Right hindlimb (tissue), 1 donor: ENCODE measurements around the gene ISYNA1.
A peak's percentile ranks its signal among the peaks of the same experiment; 100 is the strongest.

ENCODE experiments used
- DNase-seq: peaks from one replicate; pipeline ENCODE4 v3.0.0-alpha.2; 2018

The ISYNA1 gene

DNA sequence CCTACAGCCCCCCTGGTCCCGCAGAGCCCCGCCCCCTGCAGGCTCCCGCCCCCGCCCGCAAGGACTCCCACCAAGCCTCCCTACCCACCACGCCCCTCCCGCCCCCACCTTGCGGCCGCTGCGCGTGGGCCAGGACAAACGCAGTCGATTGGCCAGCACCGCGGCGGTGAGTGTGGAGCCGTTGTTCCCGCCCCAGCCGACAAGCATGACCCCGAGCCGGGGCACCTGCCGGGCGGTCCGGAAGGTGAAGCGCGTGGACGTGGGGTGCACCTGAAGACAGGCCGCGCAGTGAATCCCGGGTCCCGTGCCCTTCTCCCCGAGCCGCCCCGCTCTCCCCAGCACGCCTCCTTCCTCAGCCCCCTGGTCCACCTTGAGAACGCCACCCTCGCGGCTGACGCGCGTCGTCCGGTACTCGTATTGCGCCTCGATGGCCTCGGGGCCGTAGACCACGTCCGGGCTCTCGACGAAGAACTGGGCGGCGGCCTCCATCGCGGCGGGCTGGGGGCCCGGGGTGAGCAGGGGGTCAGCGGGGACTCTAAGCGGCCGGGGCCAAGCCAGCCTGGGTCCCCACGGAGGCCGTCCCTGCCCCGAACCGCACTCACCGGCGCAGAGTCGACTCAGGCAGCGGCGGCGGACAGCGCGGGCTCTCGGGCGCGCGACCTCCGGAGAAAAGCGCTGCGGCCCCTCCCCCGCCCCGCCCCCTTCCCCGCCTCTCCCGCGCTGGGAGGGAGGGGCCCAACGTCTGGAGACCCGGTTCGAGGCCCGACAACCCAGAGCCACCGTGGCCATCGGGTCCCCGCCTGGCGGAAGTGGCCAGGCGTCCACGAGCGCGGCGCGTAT is at the start of gene ISYNA1:
TSS of gene ISYNA1 (minus strand) at position 643 of the 840 bp plus-strand sequence. CDS start at position 489, 154 bp downstream.
- DNase-seq, result peak; percentile 76

GRCh38 chr19:18486746-18487145 is 48.8 kb upstream of the ISYNA1 start:
- DNase-seq, result no peak

GRCh38 chr19:18484992-18485391 is 47.1 kb upstream of the ISYNA1 start:
- no peak for DNase-seq

DNA sequence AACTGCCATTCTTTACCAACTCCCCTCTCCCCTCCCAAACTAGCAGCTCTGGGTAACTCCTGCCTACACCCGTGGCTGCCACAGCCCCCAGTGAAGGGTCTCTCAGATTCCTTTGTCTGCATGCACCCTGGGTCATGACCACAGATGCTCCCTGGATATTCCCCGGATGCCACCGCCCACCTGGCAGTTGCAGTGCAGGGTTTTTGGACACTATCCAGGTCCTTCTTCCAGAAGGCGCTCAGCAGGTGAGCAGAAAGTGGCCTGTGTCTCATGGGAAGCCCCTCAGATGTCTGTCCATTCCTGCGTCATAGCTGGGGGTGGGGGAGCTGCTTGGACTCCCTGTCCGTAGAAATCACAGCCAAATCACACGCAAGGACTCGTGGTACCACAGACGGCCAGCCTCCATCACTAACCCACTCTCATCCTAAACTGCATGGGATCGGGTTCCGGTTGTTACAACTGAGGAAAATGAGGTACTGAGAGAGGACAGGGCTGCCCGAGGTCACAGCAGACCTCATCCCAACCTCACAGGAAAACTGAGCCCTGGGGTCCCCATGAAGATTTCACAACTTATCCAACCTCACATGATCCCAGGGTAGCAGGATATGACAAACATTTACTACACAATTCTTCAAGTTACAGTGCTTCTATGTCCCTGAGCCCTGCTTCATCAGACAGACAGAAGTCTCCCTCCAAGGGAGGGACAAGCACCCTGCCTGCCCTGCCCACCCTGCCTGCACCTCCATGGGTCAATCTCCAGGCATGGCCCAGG is 45.4 kb upstream of the ISYNA1 start:
- DNase-seq, result no peak

DNA sequence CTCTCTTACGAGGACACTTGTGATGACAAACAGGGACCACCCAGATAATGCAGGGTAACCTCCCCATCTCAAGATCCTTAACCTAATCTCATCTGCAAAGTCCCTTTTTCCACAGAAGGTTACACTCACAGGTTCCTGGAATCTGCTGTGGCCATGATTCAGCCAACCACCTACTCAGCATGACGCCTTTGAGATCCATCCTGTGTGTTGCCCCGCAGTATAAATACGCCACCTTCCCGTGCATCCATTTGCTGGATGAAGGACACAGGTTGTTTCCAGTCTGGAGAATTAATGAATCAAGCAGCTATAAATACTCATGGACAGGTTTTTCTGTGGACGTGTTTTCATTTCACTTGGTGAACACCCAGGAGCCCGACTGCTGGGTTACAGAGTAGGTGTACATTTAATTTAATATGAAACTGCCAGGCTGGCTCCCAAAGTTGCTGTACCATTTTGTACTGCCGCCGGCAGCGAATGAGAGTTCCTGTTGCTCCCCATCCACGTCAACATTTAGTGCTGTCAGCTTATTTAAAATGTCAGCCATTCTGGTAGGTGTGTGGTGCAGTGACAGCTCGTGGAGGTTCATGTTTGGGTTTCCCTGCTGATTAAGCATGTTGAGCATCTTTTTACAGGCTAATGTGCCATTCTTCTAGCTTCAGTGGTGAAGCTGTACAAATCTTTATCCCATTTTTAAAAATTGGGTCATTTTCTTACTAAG is 43.7 kb upstream of the ISYNA1 start:
- no peak for DNase-seq

- DNase-seq, result no peak
Observed at GRCh38 chr19:18480006-18480691, 42.2 kb upstream of the ISYNA1 start.

GRCh38 chr19:18478545-18479311 is 40.8 kb upstream of the ISYNA1 start:
- DNase-seq, result peak; percentile 64

GRCh38 chr19:18477974-18478373 is 40.0 kb upstream of the ISYNA1 start:
- DNase-seq, result no peak

DNA sequence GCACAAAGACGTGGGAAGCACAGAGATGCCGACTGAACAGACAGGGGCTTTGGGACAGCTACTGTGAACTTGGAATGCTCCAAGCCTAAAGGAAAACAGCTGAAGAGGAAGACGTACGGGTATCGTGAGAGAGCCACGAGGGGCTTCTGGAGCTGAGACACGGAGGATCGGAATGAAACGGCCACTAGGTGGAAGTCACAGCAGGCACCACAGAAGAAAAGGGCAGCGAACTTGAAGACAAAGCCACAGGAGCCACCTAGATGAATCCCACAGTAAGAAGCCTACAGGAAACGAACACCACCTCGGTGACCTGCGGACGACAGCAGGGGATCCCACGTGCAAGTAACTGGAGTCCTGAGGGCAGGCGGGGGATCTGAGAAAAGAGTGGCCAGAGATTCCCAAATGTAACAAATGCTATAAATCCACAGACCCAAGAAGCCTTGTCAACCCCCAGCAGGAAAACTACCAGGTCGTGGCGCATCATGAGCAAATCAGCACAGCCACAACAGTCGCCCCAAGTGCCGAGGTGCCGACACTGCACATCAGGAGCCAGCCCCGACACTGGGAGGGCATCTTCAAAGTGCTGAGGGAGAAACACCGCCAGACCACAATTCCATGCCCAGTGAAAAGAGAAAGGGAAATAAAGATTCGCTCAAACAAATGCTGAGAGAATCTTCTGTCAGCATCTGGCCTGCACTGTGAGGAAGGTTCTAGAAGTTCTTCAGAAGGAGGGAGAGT is 39.3 kb upstream of the ISYNA1 start:
- no peak for DNase-seq

- no peak for DNase-seq
Observed at GRCh38 chr19:18476507-18477041, 38.6 kb upstream of the ISYNA1 start.

DNA sequence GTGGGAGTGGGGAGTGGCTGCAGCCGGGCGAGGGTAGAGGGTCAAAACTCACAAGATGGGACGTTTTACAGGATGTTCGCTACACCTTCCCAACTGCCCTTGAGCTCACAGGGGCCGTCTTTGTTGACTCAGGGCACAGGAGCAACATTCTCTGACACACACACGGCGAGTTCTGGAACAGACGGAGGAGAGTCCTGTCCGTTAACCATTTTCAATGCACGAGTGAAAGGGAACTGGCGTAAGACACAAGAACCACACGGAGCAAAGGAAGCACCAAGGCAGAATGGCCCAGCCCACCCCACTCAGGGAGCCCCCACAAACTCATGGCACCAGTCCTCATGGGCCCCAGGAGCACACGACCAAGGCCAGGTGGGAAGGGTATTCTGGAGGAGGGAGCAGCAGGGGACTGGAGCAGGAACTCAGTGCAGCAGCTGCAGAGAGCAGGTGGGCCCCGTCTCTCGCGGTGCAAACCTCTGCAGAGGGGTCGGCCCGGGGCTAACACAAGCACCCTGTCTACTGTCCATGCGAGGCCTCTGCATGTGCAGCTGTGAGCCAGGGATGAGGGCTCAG is 37.9 kb upstream of the ISYNA1 start:
- DNase-seq, result no peak

DNA sequence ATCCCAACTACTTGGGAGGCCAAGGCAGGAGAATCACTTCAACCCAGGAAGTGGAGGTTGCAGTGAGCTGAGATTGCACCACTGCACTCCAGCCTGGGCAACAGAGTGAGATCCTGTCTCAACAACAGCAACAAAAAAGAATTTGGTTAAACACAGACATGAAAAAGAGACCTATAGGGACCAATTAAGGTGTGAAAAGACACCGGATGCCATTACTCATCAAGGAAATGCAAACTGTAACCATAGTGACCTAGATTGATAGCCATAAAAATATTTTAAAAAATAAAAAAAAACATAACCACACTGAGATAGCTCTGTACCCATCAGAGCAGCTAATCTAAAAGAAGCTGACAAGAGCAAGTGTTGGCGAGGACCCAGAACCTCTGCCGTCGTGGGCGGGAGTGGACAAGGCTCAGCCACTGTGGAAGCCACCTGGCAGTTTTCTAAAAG is 37.1 kb upstream of the ISYNA1 start:
- DNase-seq, result no peak

- no peak for DNase-seq
Observed at GRCh38 chr19:18474366-18474887, 36.5 kb upstream of the ISYNA1 start.

- no peak for DNase-seq
Observed at GRCh38 chr19:18473706-18474087, 35.8 kb upstream of the ISYNA1 start.

DNA sequence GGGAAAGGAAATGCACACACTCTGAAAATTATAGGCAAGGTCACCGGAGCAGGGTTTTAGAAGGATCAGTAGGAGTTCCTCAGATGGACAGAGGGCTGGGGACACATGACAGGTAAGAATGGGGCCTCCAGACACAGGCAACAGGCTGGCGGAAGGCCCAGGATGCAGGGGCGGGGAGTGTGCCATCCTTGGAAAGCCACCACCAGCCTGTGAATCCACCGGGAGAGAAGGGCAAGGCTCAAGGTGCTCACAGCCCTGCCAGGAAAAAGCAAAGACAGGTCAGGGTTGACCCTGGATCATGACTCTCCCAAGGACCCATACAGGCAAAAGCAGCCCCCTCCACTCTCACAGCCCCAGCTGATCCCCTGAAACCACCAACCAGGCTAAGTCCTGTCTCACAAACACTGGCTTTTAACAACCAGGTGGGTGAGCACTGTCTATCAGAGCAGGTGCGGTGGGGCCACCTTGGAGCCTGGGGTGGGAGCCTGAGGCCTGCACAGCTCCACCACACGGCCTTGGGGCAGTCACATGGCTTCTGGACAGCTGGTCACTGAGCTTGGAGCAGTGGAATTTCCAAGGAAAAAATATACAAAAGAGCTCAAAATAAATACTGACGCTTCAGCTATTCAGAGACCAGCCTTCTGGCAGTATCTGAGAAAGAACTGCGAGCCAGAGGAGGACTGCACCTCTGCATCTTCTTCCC is 35.2 kb upstream of the ISYNA1 start:
- no peak for DNase-seq

GRCh38 chr19:18470787-18471186 is 32.9 kb upstream of the ISYNA1 start:
- no peak for DNase-seq

- peak; percentile 69 for DNase-seq
Observed at GRCh38 chr19:18469069-18469846, 31.3 kb upstream of the ISYNA1 start.

GRCh38 chr19:18468517-18468916 is 30.6 kb upstream of the ISYNA1 start:
- DNase-seq, result no peak

- no peak for DNase-seq
Observed at GRCh38 chr19:18467978-18468377, 30.0 kb upstream of the ISYNA1 start.
